Activated T-cell treated with anti-CD3 and anti-CD28 coated beads for 24 hours (primary cell): ENCODE data around the gene SGMS1.
"Not testable (repeated sequence)": the region's sequence is repeated elsewhere in the genome, so short reads cannot be mapped to it uniquely, and the experiment has no call there.

Experiments
- DNase-seq: peaks from one replicate; pipeline ENCODE4 v3.0.0-alpha.2; 2020; ENCODE audit warnings: low read depth

Gene SGMS1

DNA sequence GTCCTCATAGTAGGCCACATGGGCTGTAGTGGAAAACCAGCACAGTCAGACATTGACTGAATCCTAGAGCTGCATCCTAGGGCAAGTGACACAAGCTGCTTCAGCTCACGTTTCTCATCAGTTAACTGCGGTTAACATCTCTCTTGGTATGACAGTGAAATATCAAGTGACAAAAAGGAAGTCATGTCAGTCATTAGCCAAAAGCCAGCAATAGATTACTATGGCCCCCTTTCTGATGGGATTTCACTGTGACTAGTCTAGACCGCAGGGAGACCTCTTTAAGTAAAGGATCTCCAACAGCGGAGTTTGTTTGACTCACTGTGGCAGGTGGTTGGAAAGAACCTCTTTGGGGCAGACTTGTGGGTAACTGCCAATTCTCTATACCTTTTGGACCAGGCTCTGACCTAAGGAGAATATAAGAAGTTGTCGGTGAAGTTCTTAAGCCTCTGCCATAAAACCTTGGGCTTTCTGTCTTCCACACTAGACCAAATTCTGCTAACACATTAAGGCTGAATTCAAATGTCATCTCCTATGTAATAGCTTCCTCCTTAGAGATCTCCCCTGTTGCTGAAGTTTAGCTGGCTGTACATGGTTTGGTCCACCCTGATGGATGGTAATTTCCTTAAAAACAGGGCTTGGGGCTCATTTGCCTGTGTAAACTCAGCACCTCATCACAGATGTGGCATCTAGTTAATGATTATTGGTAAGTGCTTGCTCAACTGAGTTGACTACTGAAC lies 115.3 kb downstream of the SGMS1 start:
- no peak for DNase-seq

DNA sequence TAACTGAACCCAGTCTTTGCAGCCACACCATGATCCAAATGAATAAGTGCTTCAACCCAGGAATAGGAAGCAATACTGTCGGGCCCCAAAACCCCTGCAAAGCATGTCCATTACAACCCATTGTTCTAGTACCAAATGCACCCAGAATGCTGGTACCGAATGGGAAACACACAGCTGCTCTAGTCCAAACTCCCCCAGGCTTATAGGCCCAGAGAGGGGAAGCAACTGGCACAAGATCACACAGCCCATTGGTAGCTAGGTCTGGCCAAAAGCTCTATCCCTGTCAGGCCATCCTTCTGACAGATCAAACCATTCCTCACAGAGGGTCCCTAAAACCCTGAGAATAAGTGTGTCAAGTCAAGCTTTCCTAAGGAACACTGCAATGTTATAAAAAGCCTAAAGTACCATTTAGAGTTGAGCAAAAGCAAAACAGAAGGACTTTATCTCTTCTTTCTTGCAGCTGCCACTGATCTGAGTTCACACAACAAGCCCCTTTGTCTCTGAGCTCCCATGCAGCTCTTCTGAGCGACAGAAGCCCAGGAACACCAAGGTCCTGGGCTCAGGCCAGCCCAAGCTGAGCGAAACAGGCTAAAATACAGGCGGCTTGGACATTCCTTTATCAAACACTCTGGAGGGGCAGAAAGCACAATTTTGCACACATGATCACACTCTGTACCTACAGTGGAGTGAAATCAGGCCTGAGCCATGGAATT lies 116.7 kb downstream of the SGMS1 start:
- no peak for DNase-seq

DNA sequence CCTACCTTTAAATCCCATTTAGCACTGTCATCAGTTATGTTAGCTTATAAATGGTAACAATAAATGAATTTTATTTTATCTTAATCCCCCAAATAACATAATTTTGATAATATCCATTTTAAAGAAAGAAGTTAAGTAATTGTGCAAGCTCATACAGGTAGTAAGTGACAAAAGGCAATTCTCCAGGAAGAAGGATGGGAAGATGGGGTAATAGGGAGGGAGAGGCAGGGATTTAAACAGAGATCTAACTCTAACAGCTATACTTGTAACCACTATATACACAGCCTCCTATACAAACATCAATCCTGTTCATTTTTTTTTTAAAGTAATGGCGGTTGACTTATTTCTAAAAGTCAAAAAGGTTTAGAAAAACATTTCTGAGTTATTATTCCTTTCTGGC lies 119.4 kb downstream of the SGMS1 start:
- no peak for DNase-seq

DNA sequence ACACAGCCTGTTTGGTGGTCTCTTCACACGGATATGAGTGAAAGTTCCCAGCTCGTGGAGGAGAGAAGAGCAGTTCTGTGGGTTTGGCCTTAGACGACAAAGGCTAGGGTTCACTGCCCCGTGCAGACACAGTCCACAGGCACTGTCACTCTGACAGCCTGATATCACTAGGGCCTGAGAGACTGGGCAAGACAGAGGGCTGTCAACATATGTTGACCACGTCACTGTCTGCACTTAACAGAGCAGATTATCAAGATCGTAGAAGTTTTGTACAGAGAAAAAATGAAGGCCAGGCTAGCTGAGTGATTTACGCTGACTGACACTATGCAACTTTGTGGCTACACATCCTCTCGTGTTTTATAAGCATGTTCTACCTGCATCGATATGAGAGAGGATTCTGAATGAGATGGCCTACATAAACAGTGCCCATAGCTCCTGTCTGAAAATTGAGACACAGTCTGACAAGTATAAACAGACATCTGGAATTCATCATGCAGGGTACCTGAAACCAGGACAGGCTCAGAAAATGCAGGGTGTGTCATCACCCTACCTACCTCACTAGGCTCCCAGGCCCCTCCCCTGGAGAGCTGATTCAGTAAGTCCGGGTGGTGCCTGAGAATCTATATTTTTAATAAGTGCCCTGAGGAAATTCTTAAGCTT lies 120.0 kb downstream of the SGMS1 start:
- no peak for DNase-seq

DNA sequence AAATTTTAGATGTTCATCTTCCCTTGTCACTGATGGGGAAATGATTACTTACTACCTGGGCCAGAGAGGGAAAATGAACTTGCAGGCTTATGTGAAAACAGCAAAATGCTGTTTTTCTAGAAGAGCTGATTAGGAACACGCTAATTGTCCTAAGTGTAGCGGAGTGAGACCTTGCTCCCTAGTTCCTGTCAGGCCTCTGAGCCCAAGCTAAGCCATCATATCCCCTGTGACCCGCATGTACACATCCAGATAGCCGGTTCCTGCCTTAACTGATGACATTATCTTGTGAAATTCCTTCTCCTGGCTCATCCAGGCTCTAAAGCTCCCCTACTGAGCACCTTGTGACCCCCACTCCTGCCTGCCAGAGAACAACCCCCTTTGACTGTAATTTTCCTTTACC lies 120.6 kb downstream of the SGMS1 start:
- not testable (repeated sequence) for DNase-seq

DNA sequence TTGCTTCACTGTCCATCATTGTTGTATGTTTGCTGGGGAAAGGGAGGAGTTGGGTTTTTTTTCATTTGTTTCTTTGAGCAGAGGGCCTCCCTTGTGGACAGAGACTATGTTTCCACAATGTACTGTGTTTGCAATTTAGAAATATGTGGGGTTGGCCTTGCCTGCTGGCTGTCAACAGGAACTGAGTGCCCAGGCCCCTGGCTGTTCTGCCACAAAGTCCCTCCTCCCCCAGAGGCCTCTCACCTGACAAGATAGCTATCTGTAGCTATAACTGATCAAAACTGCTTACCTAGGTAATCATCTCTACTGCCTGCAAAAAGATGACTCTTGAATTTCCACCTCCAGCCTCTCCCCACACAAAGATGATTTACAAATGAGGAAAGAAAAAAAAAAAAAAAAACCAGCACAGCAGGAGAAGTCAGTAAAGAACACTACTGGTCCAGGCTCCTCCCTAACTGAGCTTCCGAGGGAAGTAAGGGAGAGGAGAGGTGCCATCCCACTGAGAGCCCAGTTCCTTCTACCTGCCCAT lies 121.8 kb downstream of the SGMS1 start:
- DNase-seq: no peak

DNA sequence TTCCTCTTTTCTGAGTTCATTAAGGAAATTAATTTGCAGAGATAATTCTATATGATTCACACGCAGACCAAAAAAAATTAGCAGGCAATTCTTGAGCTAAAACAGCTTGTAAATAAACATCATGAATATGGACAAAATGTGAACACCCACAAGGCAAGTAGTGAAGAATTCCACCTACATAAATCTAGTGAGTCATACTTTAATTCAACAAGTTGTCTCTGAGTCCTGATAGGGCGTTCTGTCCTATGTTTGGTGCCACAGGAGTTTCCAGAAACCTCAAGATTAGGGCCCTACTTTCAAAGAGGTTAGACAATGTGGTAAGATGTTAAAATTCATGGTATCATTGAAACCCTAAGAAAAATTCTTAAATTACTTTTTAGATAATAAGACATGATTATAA lies 122.3 kb downstream of the SGMS1 start:
- no peak for DNase-seq

DNA sequence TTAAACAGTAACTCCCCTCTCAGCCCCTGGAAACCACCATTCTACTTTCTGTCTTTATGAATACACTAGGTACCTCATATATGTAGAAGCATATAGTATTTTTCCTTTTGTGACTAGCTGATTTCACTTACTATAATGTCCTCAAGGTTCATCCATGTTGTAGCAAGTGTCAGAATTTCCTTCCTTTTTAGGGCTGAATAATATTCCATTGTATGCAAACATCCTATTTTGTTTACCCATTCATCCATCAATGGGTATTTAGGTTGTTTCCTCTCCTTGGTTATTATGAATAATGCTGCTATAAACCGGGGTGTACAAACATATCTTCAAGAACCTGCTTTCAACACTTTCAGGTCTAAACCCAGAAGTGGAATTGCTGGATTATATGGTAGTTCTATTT lies 125.3 kb downstream of the SGMS1 start:
- no peak for DNase-seq

DNA sequence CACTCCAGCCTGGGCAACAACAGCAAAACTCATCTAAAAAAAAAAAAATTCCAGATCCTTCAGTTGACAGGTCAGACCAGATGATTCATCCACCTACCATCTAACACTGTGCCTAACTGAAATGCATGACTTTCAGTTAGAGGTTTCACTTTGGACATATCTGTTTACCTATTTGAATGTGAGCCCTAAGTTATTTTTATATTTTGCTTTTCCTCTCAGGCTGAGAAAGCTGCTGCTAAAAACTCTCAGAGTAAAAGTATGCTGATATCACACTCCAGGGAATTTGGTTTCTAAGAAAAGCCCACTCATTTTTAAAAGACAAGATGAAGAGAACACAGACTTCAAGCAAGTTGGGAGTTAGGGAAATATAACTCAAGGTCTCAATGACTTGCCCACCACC lies 126.0 kb downstream of the SGMS1 start:
- DNase-seq: no peak

DNA sequence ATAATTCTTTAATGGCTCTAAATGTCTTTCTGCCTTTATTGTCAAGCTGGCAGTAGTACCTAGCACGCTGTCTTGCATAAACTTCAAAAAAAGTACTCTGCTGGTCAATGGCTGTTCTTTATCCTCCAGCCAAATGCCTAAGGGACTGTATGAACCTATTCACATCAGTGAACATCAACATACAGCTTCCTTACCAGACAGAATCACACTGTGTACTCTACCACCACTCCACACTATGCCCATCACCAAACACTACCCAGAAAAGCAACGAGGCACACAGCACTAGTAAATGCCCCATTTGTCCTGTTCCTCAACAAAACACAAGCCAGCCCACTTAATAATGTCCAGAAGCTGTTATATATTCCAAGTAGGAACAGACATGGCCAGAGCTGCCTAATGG lies 127.5 kb downstream of the SGMS1 start:
- no peak for DNase-seq

DNA sequence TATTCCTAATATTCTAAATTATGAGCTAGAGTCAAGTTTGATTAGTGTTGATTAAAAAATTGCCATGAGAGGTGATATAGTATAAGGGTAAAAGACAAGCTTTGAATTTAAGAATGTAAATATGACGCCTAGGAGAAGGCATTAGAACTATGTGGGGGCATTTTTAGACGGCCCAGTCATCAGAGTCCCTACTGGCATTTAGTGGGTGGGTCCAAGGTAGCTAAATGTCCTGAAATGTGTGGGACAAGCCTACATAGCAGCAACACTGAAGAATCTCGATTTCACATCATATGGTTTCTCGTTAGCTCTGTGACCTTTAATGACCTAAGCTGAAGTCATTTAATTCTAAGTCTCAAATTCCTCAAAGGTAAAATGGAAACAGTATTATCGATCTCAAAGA lies 133.5 kb downstream of the SGMS1 start:
- DNase-seq: no peak

DNA sequence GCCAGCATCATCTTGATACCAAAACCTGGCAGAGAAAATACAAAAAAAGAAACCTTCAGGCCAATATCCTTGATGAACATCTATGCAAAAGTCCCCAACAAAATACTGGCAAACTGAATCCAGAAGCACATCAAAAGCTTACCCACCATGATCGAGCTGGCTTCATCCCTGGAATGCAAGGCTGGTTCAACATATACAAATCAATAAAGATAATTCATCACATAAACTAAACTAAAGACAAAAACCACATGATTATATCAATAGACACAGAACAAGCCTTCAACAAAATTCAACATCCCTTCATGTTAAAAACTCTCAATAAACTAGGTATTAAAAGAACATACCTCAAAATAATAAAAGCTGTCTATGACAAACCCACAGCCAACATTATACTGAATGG lies 139.2 kb downstream of the SGMS1 start:
- DNase-seq: not testable (repeated sequence)

DNA sequence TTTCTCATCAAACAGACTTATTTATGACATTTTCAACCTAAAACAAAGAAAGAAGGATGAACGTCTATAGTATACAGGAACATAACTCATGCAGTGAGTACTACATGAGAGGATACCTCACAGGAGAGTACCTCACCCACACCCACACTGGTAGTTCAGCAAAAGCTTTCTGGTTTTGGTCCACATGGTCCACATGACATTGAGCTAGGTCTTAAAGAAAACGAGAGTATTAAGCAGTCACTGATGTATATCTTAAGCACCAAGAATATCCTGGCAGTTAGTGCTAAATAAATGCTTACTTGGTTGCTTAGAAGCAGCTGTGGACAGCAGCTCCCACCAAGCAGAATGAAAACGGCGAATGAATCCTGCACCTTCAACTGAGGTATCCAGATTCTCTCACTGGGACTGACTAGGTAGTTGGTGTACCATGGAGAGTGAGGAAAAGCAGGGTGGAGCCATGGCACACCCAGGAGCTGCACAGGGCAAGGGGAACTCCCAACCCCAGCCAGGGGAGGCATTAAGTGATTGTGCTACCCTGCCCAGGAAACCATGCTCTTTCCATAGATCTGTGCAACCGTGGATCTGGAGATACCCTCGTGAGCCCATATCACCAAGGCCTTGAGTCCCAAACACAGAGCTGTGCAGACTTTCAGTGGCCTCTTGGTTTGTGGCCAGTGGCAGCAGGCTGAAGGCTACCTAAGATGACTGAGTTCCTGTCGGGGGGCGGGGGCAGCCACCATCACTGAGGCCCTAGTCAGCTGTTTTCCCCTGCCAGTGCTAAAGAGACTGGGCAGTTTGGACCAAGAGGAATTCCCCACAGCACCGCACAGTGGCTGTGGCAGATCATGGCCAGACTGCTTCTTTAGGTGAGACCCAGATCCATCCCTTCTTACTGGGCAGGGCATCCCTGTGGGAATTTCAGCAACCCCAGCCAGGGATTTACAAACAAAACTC lies 143.4 kb downstream of the SGMS1 start:
- DNase-seq: no peak

DNA sequence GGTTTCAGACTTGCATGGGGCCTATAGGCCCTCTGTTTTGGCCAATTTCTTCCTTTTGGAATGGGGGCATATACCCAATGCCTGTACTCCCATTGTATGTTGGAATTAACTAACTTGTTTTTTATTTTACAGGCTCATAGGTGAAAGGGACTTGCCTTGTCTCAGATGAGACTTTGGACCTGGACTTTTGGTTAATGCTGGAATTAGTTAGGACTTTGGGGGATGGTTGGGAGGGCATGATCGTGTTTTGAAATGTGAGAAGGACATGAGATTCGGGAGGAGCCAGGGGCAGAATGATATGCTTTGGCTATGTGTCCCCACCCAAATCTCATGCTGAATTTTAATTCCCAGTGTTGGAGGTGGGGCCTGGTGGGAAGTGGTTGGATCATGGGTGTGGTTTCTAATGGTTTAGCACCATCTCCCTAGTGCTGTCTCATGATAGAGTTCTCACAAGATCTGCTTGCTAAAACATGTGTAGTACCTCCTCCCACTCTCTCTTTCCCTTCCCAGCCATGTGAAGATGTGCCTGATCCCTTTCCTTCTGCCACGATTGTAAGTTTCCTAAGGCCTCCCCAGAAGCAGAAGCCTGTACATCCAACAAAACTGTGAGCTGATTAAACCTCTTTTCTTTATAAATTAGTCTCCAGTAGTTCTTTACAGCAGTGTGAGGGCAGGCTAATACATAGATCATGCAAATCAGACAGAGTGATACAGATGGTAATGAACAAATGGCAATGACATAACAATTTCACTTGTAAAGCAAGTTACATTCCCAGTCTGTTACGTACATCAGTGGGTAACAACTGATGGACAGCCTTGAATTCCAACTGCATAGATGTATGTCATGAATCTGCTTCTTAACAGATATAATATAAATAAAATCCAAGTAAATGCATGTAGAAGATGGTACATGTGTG lies 146.2 kb downstream of the SGMS1 start:
- no peak for DNase-seq

DNA sequence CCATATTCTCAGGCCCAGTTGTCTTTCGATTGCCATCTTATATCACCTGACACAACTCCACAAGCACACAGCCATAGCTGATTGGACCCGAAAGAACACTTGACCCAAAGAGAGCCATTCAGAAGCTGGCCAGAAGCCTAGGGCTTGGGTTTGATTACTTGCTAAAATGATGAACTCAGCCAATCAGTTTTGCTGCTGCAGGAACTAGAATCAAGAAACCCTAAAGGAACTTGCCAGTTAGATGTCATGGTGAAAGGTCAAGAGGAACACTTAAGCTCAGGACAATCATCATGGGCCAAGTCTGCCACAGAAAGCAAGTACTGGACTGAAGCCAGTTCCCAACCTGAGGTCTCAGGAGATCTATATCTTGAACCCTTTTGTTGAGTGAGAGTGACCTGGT lies 150.0 kb downstream of the SGMS1 start:
- no peak for DNase-seq

DNA sequence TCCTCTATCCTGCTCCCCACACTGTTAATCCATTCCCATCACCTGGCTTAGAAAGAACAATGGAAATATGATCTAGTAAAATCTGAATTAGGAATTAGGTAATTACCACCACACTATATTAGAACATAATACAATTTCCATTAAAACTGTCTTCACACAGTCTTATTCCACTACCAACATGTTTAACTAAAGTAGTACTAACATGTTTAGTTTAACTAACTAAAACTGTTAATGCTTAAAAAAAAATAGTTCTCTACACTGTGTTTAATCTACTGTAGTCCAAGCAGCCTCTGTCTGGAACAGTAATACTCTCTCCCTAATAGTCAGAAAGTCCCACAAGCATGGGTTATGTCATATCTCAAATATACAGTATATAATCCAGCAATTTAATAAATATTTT lies 150.8 kb downstream of the SGMS1 start:
- DNase-seq: no peak

DNA sequence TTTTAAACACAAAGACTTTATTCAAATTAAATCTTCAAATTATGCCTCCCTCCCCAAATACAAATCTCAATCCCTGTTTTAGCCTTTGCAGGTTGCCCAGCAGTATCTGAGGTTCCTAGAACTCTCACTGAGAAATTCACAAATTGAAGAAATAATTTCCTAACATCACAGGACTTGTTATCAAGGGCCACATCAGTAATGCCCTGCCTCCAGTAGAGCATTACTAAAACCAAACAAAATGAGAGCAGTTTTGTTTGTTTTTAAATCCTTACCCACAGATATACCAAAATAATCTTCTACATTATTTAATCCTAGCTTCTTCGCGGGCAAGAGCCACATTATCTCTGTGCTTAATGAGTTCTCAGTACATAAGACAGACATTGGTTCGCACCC lies 152.2 kb downstream of the SGMS1 start:
- DNase-seq: no peak

DNA sequence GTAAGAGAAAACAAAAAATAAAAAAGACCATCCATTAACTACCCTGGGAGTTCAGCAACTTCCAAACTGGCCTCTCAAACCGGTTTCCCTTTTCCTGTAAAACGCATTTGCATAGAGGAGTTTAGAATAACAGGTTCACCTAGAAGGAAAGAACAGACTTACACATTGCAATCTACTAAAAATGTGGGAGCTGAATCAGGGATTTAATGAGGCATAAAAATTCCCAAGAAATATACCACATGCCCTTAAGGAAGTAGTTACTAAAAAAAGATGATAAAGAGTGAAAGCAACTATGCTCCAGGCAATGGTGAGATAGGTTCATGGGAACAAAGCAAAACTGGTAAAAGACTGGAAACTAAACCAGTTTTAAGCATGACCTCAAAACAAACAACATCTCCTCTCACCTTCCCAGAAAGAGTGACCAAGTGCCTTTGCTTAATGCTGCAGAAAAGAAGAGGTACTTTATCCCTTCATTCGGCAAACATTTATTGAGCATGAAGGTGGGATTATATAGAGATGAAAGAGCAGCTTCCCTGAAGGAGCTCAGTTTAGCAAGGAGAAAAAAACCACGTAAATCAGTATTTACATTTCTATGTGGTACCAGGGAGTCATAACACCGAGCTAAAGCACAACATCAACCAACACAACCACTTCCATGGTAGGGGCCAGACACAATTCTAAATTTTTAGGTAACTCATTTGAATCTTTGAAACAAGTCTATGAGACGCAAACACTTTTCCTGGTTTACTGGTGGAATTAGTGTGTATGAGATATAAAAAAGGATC lies 152.8 kb downstream of the SGMS1 start:
- DNase-seq: no peak

DNA sequence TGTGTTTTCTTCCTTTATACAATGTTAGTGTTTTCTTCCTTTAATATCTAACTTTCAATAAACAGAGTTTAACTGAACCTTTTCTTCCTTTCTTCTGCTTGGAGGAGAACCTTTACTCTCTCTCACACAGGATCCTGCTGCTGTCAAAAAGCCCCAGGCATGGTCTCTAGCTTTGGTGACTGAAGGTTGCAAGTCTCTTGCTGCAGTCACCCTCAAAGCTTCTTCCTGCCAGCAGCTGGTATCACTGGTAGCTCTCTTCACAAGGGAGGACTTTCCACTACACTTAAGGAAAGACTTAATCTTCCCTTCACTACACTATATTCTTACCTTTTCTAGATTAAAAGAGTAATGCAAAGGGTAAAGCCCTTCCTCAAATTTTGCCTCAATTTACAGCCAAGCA lies 153.4 kb downstream of the SGMS1 start:
- DNase-seq: no peak

DNA sequence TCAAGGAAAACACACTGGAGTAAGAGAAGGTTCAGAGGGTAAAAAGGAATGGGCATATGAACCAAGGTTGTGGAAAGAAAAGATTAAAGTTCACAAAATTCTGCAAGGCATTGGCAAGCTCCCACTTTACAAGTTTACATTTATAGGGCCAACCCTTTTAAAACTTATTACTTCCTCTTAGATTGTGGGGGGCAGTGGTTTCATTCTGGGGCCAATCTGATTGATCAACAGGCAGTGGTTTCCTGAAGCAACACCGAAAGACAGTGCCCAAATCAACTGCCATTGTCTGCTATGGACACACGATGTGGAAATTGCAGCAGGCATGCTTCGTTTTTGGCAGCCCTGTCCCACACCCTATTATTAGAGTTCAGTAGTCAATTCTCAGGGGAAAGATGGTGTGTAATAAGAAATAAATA lies 154.0 kb downstream of the SGMS1 start:
- DNase-seq: no peak
